Motor neuron (in vitro differentiated cells): ENCODE data around the gene DHX29. TPM values are rescaled to one million over a fixed set of nuclear protein-coding genes. Genes with fewer than 3 reads are reported as not detected.
A peak's percentile ranks its signal among the peaks of the same experiment; 100 is the strongest.
"Not testable (repeated sequence)": the region's sequence is repeated elsewhere in the genome, so short reads cannot be mapped to it uniquely, and the experiment has no call there.

ENCODE experiments used
- ATAC-seq, 8 experiments: fragments of 200-7000 bp; cut with Tn5 transposase; replicated peaks in 6 of 8; 2 replicates each; pipeline ENCODE4 v1.8.0; 2021; ENCODE audit warnings: mild to moderate bottlenecking in 8 of 8, moderate library complexity in 8 of 8
- H3K27ac ChIP-seq, 2 donors: fragments of 250-450 bp; sonication (Bioruptor Pico); 2 replicates each; pipeline ENCODE4 v1.9.0; 2021; ENCODE audit warnings: antibody characterized with exemption in 2 of 2, mild to moderate bottlenecking in 2 of 2, moderate library complexity in 1 of 2
- H3K4me1 ChIP-seq, 2 donors: fragments of 250-450 bp; sonication (Bioruptor Pico); replicated peaks in 1 of 2; 2 replicates each; pipeline ENCODE4 v1.6.1; 2021; ENCODE audit warnings: antibody characterized with exemption in 2 of 2, mild to moderate bottlenecking in 2 of 2, moderate library complexity in 1 of 2
- H3K4me3 ChIP-seq, 5 donors: fragments of 250-450 bp; sonication (Bioruptor Pico); 2 replicates each; pipeline ENCODE4 v1.9.0; 2021; ENCODE audit warnings: antibody characterized with exemption in 5 of 5, mild to moderate bottlenecking in 5 of 5, moderate library complexity in 4 of 5
- WGBS, 10 experiments: fragments of 450-650 bp; shearing (Covaris generic); methylation state at CpG; one replicate each; pipeline ENCODE4 v1.0.0; 2022; 5-methylcytosine and 5-hydroxymethylcytosine counted together
- in situ Hi-C, 9 experiments: fragments of 400-800 bp; cut with MboI; loops; one replicate each; pipeline ENCODE4 v1.15.0; 2021; ENCODE audit warnings: low sequenced_read_pairs in 9 of 9, low pct_unique_long_range_greater_than_20kb in 2 of 9; ENCODE audit not compliant: unreplicated experiment in 9 of 9
- total RNA-seq, 8 experiments: library from RNA; unstranded; fragments of 300-600 nt; gene quantifications; 2 replicates each; pipeline versions ENCODE4 v1.2.3 to v1.2.4, GENCODE V29; 2022

Gene DHX29
- total RNA-seq, 8 experiments from 2014 or later: 20.9 to 32.4 (median 24.6) TPM

DNA sequence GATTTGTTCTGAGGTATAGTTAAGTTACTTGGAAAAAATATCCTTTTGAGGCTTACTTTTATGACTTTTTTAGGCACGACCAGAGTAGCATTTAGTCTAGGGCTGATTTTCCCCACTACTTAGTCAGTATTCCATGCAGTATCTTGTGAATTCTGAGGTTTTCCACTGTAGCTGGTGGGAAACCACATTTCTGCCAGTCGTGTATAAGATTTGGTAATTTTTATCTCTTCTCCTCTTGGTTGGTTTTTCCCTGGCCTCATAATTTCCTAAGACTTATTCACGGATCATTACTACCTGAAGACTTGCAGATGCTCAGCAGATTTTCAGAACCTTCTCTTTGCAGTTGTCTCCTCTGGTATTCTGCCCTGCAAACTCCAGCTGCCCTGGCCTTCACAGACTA lies 23.8 kb upstream of the DHX29 start:
- Histone ChIP-seq H3K4me3 (no peak overlapping the region), H3K4me1 (no peaks in the 10 kb centered on the region), H3K27ac (no peak overlapping the region)
- ATAC-seq: no peak
- in situ Hi-C loops: loop anchor here in 3 of 9 experiments (25.0 kb wide), 1 partner anchor 356 kb away; no protein-coding TSS in a partner anchor
- WGBS, 10 experiments: 43 to 100% (median 93%) methylated on average over 1 to 3 of the region's 3 CpGs; no CpG with 5 or more reads in 1 of the 10 experiments

DNA sequence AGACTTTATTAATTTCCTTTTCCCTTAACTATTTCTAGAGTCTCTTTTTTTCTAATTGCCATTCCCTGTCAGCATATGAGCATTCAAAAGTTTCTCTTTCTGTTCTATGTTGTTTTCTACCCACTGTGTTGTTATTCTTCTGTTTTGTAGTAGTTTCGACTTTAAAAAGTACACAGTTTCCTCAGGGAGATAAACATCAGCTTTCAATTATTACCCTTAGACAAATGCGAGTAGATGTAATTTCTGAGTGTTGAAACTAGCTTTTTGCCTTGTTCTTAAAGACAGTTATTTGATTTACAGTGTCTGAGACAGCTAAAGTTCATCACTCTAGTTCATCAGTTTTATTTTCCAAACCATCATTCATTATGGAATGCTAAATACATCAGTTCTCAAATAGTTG lies 19.8 kb upstream of the DHX29 start:
- no peak overlapping the region for H3K4me3 ChIP-seq
- ATAC-seq: no peak
- WGBS, 10 experiments: 5 to 100% (median 96%) methylated on average over 1 to 2 of the region's 2 CpGs
- no peak overlapping the region for H3K27ac ChIP-seq
- in situ Hi-C loops: loop anchor here in 3 of 9 experiments (25.0 kb wide), 1 partner anchor 360 kb away; no protein-coding TSS in a partner anchor
- H3K4me1 ChIP-seq: no peaks in the 10 kb centered on the region

DNA sequence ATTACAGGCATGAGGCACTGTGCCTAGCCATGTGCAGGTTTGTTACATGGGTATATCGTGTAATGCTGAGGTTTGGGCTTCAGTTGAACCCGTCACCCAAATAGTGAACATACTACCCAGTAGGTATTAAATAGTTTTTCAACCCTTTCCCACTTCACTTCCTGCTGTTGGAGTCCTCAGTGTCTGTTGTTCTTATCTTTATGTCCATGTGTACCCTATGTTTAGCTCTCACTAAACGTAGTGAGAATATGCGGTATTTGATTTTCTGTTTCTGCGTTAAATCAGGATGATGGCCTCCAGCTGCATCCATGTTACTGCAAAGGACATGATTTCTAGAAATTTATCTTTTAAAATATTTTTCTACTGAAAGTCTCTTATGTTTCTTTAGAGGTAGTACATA lies 18.1 kb upstream of the DHX29 start:
- H3K4me3 ChIP-seq: no peak overlapping the region
- H3K27ac ChIP-seq: no peak overlapping the region
- ATAC-seq: no peak
- in situ Hi-C loops: loop anchor here in 3 of 9 experiments (25.0 kb wide), 1 partner anchor 362 kb away; no protein-coding TSS in a partner anchor
- no peaks in the 10 kb centered on the region for H3K4me1 ChIP-seq
- WGBS, 10 experiments: 83 to 100% (median 98%) methylated on average over 1 to 5 of the region's 5 CpGs; no CpG with 5 or more reads in 1 of the 10 experiments

DNA sequence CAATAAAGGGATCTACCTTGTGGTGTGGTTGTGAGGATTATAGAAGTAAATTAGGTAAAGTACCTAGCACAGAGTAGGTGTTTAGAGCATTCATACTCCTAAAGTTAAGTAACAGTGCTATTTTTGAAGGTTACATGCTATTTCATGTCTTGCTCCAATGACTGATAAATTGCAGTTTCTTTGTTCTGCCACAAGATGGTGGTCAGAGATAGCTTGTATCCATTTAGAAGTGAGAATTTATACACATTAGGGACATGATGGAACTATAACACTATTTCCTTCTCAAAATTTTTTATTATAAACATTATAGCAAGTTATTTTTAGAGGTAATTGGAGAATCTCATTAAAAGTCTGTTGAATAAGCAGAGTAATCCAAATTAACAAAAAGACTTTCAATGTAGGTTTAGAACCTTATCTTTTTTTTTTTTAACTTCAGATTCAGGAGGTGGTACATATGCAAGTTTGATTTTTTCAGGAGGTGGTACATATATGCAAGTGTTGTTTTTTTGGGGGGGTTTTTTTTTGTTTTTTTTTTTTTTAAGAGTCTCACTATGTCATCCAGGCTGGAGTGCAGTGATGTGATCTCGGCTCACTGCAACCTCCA lies 17.4 kb upstream of the DHX29 start:
- WGBS, 10 experiments: 100% methylated on average over 1 of the region's 1 CpG; no CpG with 5 or more reads in 4 of the 10 experiments
- H3K27ac ChIP-seq: no peak overlapping the region
- peak in 3 of 8 experiments; percentile 37 to 50 (median 46) for ATAC-seq
- in situ Hi-C loops: loop anchor here in 3 of 9 experiments (25.0 kb wide), 1 partner anchor 362 kb away; no protein-coding TSS in a partner anchor
- no peaks in the 10 kb centered on the region for H3K4me1 ChIP-seq
- H3K4me3 ChIP-seq: no peak overlapping the region

DNA sequence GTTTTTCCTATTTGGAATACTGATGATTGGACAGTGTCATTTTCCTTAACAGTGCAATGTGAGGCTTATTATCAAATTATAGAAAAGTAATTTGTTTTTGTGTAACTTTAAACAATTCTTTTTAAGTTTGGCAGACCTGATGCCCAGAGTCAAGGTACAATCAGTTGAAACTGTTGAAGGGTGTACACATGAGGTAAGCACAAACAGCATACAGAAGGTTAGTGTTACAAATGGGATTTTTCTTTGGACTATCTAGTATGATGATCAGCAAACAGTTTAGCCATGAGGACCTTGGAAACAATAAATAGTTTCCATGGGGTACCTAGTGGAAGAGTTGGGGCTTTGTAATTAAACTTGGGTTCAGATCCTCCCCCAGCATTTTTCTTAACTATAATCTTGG lies 16.5 kb upstream of the DHX29 start:
- in situ Hi-C loops: no loop called here
- ATAC-seq: no peak
- Histone ChIP-seq H3K27ac (no peak overlapping the region), H3K4me3 (no peak overlapping the region), H3K4me1 (no peaks in the 10 kb centered on the region)

DNA sequence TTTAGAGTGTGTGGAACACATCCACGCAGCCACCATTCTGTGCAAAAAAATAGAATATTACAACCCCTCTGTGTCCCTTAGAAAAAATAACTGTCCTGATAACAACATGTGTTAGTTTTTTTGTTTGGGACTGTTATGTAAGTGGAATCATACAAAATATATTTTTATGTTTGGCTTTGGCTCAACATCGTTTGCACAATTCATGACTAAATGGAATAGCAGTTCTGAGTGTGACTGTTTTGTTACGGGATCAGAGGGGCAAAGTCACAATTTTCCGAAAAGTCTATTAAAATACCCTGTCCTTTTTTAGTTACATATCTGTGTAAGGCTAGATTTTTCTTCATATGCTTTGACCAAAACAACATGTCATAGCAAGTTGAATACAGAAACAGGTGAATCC lies 13.1 kb upstream of the DHX29 start:
- in situ Hi-C loops: no loop called here
- ATAC-seq: peak in 1 of 8 experiments; percentile 55
- 24 to 100% (median 95%) methylated on average over 1 to 4 of the region's 4 CpGs; no CpG with 5 or more reads in 1 of the 10 experiments for WGBS, 10 experiments
- H3K4me1 ChIP-seq: no peaks in the 10 kb centered on the region
- H3K27ac ChIP-seq: no peak overlapping the region
- no peak overlapping the region for H3K4me3 ChIP-seq

DNA sequence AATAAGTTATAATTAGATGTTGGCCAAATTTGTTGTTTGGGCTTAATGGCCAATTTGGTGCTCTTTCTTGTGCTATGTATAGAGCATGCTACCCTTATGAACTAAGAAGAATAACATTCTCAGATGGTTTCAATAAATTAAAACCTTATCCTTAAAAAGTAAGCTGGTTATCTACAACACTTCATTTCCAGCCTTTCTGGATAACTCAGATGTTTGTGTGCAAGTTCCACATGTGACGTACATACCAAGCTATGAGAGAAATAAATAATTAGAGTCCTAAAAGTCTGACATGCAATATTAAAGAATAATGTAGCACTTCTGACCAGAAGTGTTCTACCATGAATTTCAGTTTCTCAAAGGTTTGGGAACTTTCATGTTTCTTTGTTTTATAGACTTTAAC lies 12.0 kb upstream of the DHX29 start:
- H3K4me3 ChIP-seq: no peak overlapping the region
- no peaks in the 10 kb centered on the region for H3K4me1 ChIP-seq
- in situ Hi-C loops: no loop called here
- no peak overlapping the region for H3K27ac ChIP-seq
- 86 to 100% (median 100%) methylated on average over 1 of the region's 1 CpG; no CpG with 5 or more reads in 2 of the 10 experiments for WGBS, 10 experiments
- no peak for ATAC-seq

DNA sequence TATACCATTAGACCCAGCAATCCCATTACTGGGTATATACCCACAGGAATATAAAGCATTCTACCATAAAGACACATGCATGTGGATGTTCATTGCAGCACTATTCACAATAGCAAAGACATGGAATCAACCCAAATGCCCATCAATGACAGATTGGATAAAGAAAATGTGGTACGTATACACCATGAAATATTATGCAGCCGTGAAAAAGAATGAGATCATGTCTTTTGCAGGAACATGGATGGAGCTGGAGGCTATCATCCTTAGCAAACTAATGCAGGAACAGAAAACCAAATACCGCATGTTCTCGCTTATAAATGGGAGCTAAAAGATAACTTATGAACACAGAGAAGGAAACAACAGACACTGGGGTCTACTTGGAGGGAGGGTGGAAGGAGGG lies 10.7 kb upstream of the DHX29 start:
- ATAC-seq, H3K4me3 ChIP-seq, in situ Hi-C loops, H3K4me1 ChIP-seq, H3K27ac ChIP-seq: not testable (repeated sequence)
- 80 to 100% (median 100%) methylated on average over 1 to 4 of the region's 4 CpGs; no CpG with 5 or more reads in 1 of the 10 experiments for WGBS, 10 experiments

DNA sequence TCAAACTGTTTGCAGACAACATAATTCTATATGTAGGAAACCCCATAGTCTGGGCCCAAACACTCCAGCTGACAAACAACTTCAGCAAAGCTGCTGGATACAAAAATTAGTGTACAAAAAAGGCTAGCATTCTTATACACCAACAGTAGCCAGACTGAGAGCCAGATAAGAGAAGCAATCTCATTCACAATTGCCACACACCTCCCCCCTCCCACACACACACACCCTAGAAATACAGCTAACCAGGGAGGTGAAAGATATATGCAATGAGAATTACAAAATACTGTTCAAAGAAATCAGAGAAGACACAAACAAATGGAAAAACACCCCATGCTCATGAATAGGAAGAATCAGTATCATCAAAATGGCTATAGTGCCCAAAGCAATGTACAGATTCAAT lies 9.3 kb upstream of the DHX29 start:
- Histone ChIP-seq H3K4me1 (no peaks in the 10 kb centered on the region), H3K4me3 (no peak overlapping the region), H3K27ac (no peak overlapping the region)
- ATAC-seq: peak in 1 of 8 experiments; percentile 27
- in situ Hi-C loops: no loop called here

DNA sequence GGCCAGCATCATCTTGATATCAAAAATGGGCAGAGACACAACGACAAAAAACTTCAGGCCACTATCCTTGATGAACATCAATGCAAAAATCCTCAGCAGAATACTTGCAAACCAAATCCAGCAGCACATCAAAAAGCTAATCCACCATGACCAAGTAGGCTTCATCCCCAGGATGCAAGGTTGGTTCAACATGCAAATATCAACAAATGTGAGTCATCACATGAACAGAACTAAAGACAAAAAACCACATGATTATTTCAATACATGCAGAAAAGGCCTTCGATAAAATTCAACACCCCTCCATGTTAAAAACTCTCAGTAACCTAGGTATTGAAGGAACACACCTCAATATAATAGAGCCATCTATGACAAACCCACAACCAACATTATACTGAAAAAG lies 8.8 kb upstream of the DHX29 start:
- ATAC-seq: no peak
- in situ Hi-C loops: no loop called here
- no peaks in the 10 kb centered on the region for H3K4me1 ChIP-seq

DNA sequence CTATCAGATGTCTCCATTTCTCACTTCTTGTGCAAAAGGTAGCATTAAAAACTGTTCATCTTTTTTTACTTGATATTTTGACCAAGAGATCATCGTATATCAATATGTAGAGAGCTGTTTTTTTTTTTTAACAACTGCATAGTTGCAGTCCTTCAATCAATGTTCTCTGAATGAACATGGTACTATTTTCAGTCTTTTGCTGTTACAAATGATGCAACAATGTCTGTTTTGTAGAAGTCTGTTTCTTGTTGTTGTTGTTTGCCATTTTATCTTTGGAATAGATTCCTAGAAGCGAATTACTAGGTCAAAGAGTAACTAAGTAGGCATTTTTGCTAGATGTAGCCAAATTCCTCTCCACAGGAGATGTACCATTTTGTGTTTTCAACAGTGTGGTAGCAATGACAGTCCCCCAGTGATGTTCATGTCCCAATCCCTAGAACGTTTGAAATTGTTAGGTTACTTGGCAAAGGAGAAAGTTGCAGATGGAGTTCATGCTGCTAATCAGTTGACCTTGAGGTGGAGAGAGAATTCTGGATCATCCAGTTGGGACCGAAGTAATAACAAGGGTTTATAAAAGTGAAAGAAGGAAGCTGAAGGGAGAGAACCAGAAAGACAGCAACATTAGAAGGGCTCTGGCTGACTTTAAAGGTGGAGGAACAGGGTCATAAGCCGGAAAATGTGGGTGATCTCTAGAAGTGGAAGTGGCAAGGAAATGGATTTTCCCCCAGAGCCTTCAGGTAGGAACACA lies 6.5 kb upstream of the DHX29 start:
- H3K27ac ChIP-seq: no peak overlapping the region
- WGBS, 10 experiments: 75 to 100% (median 84%) methylated on average over 2 to 5 of the region's 5 CpGs
- ATAC-seq: no peak
- H3K4me3 ChIP-seq: no peak overlapping the region
- peaks cover 2 to 10% of the 10 kb centered on the region in 2 donors for H3K4me1 ChIP-seq
- in situ Hi-C loops: no loop called here

More for the DNA sequence above, 8.8 kb upstream of the DHX29 start:
- Histone ChIP-seq H3K27ac (no peak overlapping the region), H3K4me3 (no peak overlapping the region)
- 83 to 100% (median 96%) methylated on average over 1 to 2 of the region's 2 CpGs; no CpG with 5 or more reads in 2 of the 10 experiments for WGBS, 10 experiments

DNA sequence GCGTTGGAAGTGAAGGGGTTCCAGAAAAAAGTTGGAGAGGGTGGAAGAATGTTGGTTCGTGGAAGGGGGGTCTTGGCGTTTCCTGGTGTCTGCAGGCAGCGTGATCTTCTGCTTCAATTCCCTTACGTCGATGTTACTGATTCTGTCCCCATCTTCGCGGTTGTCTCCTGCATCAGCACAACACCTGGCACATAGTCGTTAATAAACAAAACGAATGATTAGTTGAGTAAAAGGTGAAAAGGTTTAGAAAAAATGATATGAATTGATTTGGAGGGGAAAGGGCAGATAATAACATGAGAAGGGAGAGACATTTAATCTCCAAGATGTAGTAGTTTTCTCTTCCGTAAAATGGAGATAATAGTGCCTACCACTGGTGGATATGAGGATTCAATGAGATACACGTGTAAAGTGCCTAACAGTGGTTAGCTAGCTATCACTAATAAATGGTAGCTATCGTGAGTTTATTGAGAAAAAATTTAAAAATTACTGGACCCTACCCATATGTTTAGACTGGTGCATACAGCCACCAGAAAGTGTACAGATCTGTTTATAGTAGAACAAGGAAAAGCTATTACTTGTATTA lies 851 bp upstream of the DHX29 start:
- peak overlapping the region; percentile 68 to 90 (median 86) for H3K4me3 ChIP-seq
- peaks cover 15 to 28% of the 10 kb centered on the region in 2 donors for H3K4me1 ChIP-seq
- ATAC-seq: peak in 5 of 8 experiments; percentile 1 to 6 (median 2)
- in situ Hi-C loops: no loop called here
- 0 to 6% (median 1%) methylated on average over 5 to 13 of the region's 13 CpGs for WGBS, 10 experiments
- peak overlapping the region; percentile 96 to 98 for H3K27ac ChIP-seq
